ENCODE results near the gene PSTK. TPM values are rescaled to one million over a fixed set of nuclear protein-coding genes. Genes with fewer than 3 reads are reported as not detected.

The PSTK gene
- total and polyA plus RNA-seq, 11 donors, result 0.97 to 3.9 (median 2.0) TPM

- no peaks in the 10 kb centered on the region for H3K9me3 ChIP-seq
- peaks cover 0 to 22% (median 8%) of the 10 kb centered on the region in 9 donors for H3K36me3 ChIP-seq
- no peak for TF ChIP-seq CTCF (IDR thresholded peaks at IDR 0.05)
- no peak for TF ChIP-seq POLR2A (IDR thresholded peaks at IDR 0.05)
- ATAC-seq (no peak), DNase-seq (no peak)
- H3K4me1 ChIP-seq, result no peaks in the 10 kb centered on the region
- H3K27ac ChIP-seq, result no peak overlapping the region
- no peaks in the 10 kb centered on the region for H3K27me3 ChIP-seq
- intact Hi-C loops (cut with DNase I), result no loop called here
- WGBS, 4 donors, result 63 to 89% (median 83%) methylated on average over 1 of the region's 1 CpG
- H3K4me3 ChIP-seq, result no peak overlapping the region
These were observed 50.9 kb downstream of the PSTK start for GRCh38 chr10:123031124-123031523.

GRCh38 chr10:123034332-123034731 lies 54.1 kb downstream of the PSTK start:
- no peaks in the 10 kb centered on the region for H3K9me3 ChIP-seq
- no peak for ATAC-seq
- H3K36me3 ChIP-seq, result peaks cover 0 to 53% (median 9%) of the 10 kb centered on the region in 9 donors
- no peaks in the 10 kb centered on the region for H3K4me1 ChIP-seq
- TF ChIP-seq POLR2A (IDR thresholded peaks at IDR 0.05) (no peak), CTCF (IDR thresholded peaks at IDR 0.05) (no peak)
- H3K27ac ChIP-seq, result no peak overlapping the region
- H3K4me3 ChIP-seq, result no peak overlapping the region
- intact Hi-C loops (cut with DNase I), result no loop called here
- no peak for DNase-seq
- no peaks in the 10 kb centered on the region for H3K27me3 ChIP-seq

DNA sequence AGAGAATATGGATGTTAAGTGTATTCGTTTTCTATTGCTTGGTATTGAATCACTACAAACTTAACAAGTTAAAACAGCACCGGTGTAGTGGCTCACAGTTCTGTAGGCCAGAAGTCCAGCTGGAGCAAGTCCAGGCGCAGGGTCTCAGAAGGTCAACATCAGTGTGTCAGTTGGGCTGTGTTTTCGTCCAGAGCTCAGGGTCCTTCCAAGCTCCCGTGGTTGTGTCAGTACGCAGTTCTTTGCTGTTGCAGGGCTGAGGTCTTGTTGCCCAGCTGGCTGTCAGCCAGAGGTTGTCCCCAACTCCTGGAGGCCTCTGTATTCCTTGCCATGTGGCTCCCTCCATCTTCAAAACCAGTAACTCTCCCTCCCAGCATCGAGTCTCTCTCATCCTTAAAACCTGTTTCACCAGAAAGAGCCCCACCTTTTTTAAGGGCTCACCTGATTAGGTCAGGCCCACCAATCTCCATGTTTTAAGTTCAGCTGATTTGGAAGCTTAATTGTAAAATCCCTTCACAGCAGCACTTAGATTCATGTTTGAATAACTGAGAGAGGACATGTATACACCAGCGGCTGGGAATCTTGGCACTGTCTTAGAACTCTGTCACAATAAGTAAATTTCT lies 55.4 kb downstream of the PSTK start:
- intact Hi-C loops (cut with DNase I), result no loop called here
- WGBS, 4 donors, result 85 to 92% (median 88%) methylated on average over 7 to 8 of the region's 8 CpGs
- Histone ChIP-seq H3K27me3 (no peaks in the 10 kb centered on the region), H3K4me1 (no peaks in the 10 kb centered on the region), H3K36me3 (peaks cover 0 to 60% (median 9%) of the 10 kb centered on the region in 9 donors), H3K27ac (no peak overlapping the region), H3K9me3 (no peaks in the 10 kb centered on the region), H3K4me3 (no peak overlapping the region)
- no peak for TF ChIP-seq CTCF (IDR thresholded peaks at IDR 0.05)
- TF ChIP-seq POLR2A (IDR thresholded peaks at IDR 0.05), result no peak
- no peak for ATAC-seq
- no peak for DNase-seq

- intact Hi-C loops (cut with DNase I), result no loop called here
- Histone ChIP-seq H3K4me1 (no peaks in the 10 kb centered on the region), H3K4me3 (no peak overlapping the region), H3K36me3 (peaks cover 0 to 92% (median 14%) of the 10 kb centered on the region in 9 donors), H3K27me3 (no peaks in the 10 kb centered on the region), H3K9me3 (no peaks in the 10 kb centered on the region), H3K27ac (no peak overlapping the region)
- DNase-seq (no peak), ATAC-seq (no peak)
- TF ChIP-seq POLR2A (IDR thresholded peaks at IDR 0.05) (no peak), CTCF (IDR thresholded peaks at IDR 0.05) (no peak)
- 66 to 75% (median 71%) methylated on average over 18 of the region's 18 CpGs for WGBS, 4 donors
These were observed 58.8 kb downstream of the PSTK start for GRCh38 chr10:123038782-123039631.
